Naive thymus-derived CD4-positive, alpha-beta T cell (primary cell): ENCODE measurements around the gene SYTL4. TPM values are rescaled to one million over a fixed set of nuclear protein-coding genes. Genes with fewer than 3 reads are reported as not detected.
"Not testable (repeated sequence)": the region's sequence is repeated elsewhere in the genome, so short reads cannot be mapped to it uniquely, and the experiment has no call there.

Source experiments
- ATAC-seq: fragments of 150-1000 bp; cut with Tn5 transposase; 2 replicates; pipeline ENCODE4 v1.10.0; 2021; ENCODE audit warnings: mild to moderate bottlenecking, moderate library complexity
- CTCF ChIA-PET: fragments of 350-600 bp; sonication (Branson Sonifier 250); formaldehyde crosslinking; loops from one replicate; lab custom pipeline; 2021; ENCODE audit warnings: antibody characterized with exemption; lab: Charles Lee
- POLR2A ChIA-PET: fragments of 350-600 bp; sonication (Branson Sonifier 250); formaldehyde crosslinking; loops from one replicate; lab custom pipeline; 2021; ENCODE audit warnings: antibody characterized with exemption, inconsistent platforms; lab: Charles Lee
- DNase-seq, 9 donors: peaks; one replicate each; pipeline versions ENCODE4 v3.0.0 to v3.0.0-alpha.2; 2020 to 2022; ENCODE audit warnings: mixed read lengths in 1 of 9
- H3K27ac ChIP-seq: one replicate; pipeline ENCODE4 v1.7.0; 2013; ENCODE audit warnings: mild to moderate bottlenecking, low read depth, low read length, moderate library complexity
- H3K27me3 ChIP-seq, 2 donors: one replicate each; pipeline ENCODE4 v1.7.0; 2013; ENCODE audit warnings: low read length in 2 of 2, mild to moderate bottlenecking in 2 of 2, moderate library complexity in 2 of 2; ENCODE audit not compliant: control insufficient read depth in 2 of 2, insufficient read depth in 2 of 2
- H3K36me3 ChIP-seq, 3 experiments: 1 replicate in 2 of 3; 2 replicates in 1 of 3; pipeline ENCODE4 v1.7.0; 2013; ENCODE audit warnings: low read length in 3 of 3, mild to moderate bottlenecking in 3 of 3, moderate library complexity in 1 of 3; ENCODE audit not compliant: insufficient read depth in 3 of 3, control insufficient read depth in 2 of 3
- H3K4me1 ChIP-seq, 2 donors: one replicate each; pipeline ENCODE4 v1.7.0; 2013; ENCODE audit warnings: low read length in 2 of 2, mild to moderate bottlenecking in 2 of 2, moderate library complexity in 1 of 2; ENCODE audit not compliant: control insufficient read depth in 2 of 2, insufficient read depth in 2 of 2
- H3K4me3 ChIP-seq: 2 replicates; pipeline ENCODE4 v1.7.0; 2013; ENCODE audit warnings: mild to moderate bottlenecking, low read length
- H3K9me3 ChIP-seq, 3 experiments: 1 replicate in 2 of 3; 2 replicates in 1 of 3; pipeline ENCODE4 v1.7.0; 2013; ENCODE audit warnings: low read length in 3 of 3; ENCODE audit not compliant: control insufficient read depth in 2 of 3
- H3K27ac Mint-ChIP-seq, 9 donors: one replicate each; pipeline ENCODE4 v1.8.0; 2020 to 2022; ENCODE audit warnings: mixed read lengths in 9 of 9, mild to moderate bottlenecking in 8 of 9, moderate library complexity in 5 of 9, inconsistent platforms in 2 of 9
- H3K27me3 Mint-ChIP-seq, 5 donors: one replicate each; pipeline ENCODE4 v1.8.0; 2021 to 2022; ENCODE audit warnings: mixed read lengths in 5 of 5, mild to moderate bottlenecking in 1 of 5
- H3K36me3 Mint-ChIP-seq, 5 donors: one replicate each; pipeline ENCODE4 v1.8.0; 2020 to 2022; ENCODE audit warnings: mixed read lengths in 5 of 5, mild to moderate bottlenecking in 3 of 5, inconsistent platforms in 1 of 5
- H3K4me1 Mint-ChIP-seq, 7 donors: one replicate each; pipeline ENCODE4 v1.8.0; 2020 to 2022; ENCODE audit warnings: mixed read lengths in 7 of 7, mild to moderate bottlenecking in 3 of 7, inconsistent platforms in 1 of 7
- H3K4me3 Mint-ChIP-seq, 10 donors: one replicate each; pipeline ENCODE4 v1.8.0; 2020 to 2022; ENCODE audit warnings: mild to moderate bottlenecking in 10 of 10, mixed read lengths in 10 of 10, moderate library complexity in 6 of 10, inconsistent platforms in 2 of 10
- H3K9me3 Mint-ChIP-seq, 11 donors: one replicate each; pipeline ENCODE4 v1.8.0; 2020 to 2022; ENCODE audit warnings: mixed read lengths in 11 of 11, mild to moderate bottlenecking in 4 of 11, inconsistent platforms in 1 of 11, moderate library complexity in 1 of 11
- intact Hi-C, 2 donors: fragments of 100-400 bp; cut with micrococcal nuclease; formaldehyde crosslinking; loops; one replicate each; pipeline ENCODE4 v1.15.1; 2023
- polyA plus RNA-seq, 2 donors: library from polyadenylated mRNA; unstranded; fragments of 300-500 nt; fragmentation: Illumina TruSeq; gene quantifications; one replicate each; pipeline ENCODE4 v1.2.3, GENCODE V29; 2021
- total RNA-seq, 6 experiments: library from RNA in 5 of 6; stranded (reverse) in 5 of 6; gene quantifications; 1 replicate in 5 of 6; 2 replicates in 1 of 6; pipeline ENCODE4 v1.2.3 and lab custom pipeline; 2021 to 2026

Gene SYTL4
- total and polyA plus RNA-seq, 7 experiments from 2014 or later, result 0.39 TPM; not detected in 6

DNA sequence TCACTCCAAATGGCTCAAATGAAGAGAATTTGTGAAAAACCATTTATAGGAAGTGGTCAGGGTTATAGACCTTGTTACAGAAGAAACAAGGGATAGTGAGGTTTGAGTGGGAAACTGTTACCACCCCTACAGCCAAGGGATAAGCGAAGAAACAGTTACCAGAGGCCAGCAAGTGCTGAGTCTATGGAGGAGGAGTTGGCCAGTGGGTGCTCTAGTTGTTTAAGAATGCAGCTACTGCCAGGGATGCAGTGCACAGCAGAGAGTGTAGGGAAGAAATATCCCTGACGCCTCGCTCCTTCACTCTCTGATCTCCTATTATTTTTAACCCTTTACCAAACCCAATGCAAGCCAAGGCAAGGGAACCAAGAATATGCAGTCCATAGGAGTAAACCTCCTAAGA, 15.2 kb upstream of the SYTL4 start:
- ChIA-PET POLR2A (no interaction called here), CTCF (no interaction called here)
- intact Hi-C loops, result no loop called here
- DNase-seq (no peak), ATAC-seq (no peak)
- H3K27ac Mint-ChIP-seq, result no peak overlapping the region
- H3K4me1 Mint-ChIP-seq, result no peaks in the 10 kb centered on the region
- Histone ChIP-seq H3K4me3 (no peak overlapping the region), H3K9me3 (no peaks in the 10 kb centered on the region), H3K27me3 (no peaks in the 10 kb centered on the region), H3K4me1 (no peaks in the 10 kb centered on the region), H3K27ac (no peak overlapping the region), H3K36me3 (no peaks in the 10 kb centered on the region)
- H3K4me3 Mint-ChIP-seq, result no peak overlapping the region
- H3K36me3 Mint-ChIP-seq, result no peaks in the 10 kb centered on the region
- H3K27me3 Mint-ChIP-seq, result peaks cover 2 to 32% (median 15%) of the 10 kb centered on the region in 5 donors
- H3K9me3 Mint-ChIP-seq, result no peaks in the 10 kb centered on the region

DNA sequence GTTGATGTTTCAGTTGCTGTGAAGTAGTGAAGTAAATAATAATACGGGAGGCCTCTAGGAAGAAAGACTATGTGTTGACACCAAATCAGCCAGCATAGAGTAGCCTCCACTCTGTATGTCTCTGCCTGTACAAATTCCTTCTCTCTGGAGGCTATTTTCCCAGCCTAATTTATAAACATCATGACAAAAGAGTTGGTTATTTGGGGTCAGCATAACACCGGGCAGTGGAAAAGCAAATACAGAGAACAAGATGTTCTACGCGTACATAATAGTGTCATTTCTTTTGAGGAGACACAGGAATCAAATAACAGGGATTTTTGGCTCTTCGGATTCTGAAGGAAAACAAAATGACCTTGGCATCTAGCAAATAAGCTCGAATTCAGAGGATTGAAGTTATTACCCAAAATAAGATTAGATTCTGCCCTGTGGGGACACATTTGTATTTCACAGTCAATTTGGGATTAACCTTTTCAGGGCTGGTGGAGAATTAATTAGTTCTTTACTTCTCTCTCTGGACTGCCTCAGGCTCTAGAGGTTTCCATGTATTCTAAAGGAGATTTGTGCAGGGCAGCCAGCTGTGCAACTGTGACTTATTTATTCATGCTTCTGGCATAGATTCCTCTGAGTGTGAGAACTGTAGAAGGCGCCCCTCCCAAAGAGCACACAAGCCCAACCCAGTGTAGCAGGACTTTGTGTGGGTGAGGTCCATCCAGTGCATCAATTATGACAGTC, 14.1 kb upstream of the SYTL4 start:
- H3K4me3 Mint-ChIP-seq, result no peak overlapping the region
- POLR2A ChIA-PET, result no interaction called here
- intact Hi-C loops, result no loop called here

DNA sequence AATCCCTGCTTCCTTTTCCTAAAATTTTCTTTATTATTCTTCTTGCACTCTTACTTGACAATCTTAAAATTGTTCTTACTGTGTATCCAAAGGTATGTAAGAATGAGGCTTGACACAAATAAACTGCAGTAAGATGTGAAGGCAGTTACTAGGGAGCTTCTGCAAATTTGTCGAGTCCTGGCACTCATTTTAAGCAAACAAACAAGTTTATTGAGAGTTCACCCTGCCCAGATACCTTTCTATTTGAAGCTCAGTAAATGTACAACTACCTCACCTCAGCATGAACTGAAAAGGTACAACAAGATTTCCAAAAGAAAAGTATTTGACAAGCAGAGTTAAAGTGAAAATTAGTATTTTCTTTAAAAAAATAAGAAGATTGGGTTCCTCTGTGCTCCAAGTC, 13.3 kb upstream of the SYTL4 start:
- Histone ChIP-seq H3K4me1 (no peaks in the 10 kb centered on the region), H3K4me3 (no peak overlapping the region), H3K27me3 (no peaks in the 10 kb centered on the region), H3K36me3 (no peaks in the 10 kb centered on the region), H3K27ac (no peak overlapping the region), H3K9me3 (no peaks in the 10 kb centered on the region)
- CTCF ChIA-PET, result interaction anchor here (1.0 kb wide), 1 partner anchor 23 kb away, joined by 3 read pairs; no protein-coding TSS in a partner anchor
- ATAC-seq (no peak), DNase-seq (no peak)
- intact Hi-C loops, result no loop called here
- H3K27ac Mint-ChIP-seq, result no peak overlapping the region
- H3K9me3 Mint-ChIP-seq, result no peaks in the 10 kb centered on the region
- peaks cover under 1 to 23% (median 7%) of the 10 kb centered on the region in 5 donors for H3K27me3 Mint-ChIP-seq
- no peaks in the 10 kb centered on the region for H3K4me1 Mint-ChIP-seq
- no peak overlapping the region for H3K4me3 Mint-ChIP-seq
- H3K36me3 Mint-ChIP-seq, result no peaks in the 10 kb centered on the region
- POLR2A ChIA-PET, result no interaction called here

More for the DNA sequence above, 14.1 kb upstream of the SYTL4 start:
- H3K27me3 ChIP-seq, result no peaks in the 10 kb centered on the region
- no peak for ATAC-seq
- no peaks in the 10 kb centered on the region for H3K9me3 ChIP-seq
- H3K27ac ChIP-seq, result no peak overlapping the region
- Mint-ChIP-seq H3K27ac (no peak overlapping the region), H3K27me3 (peaks cover 2 to 31% (median 7%) of the 10 kb centered on the region in 5 donors), H3K36me3 (no peaks in the 10 kb centered on the region), H3K9me3 (no peaks in the 10 kb centered on the region), H3K4me1 (no peaks in the 10 kb centered on the region)
- H3K4me1 ChIP-seq, result no peaks in the 10 kb centered on the region
- H3K4me3 ChIP-seq, result no peak overlapping the region
- DNase-seq, result no peak
- H3K36me3 ChIP-seq, result no peaks in the 10 kb centered on the region
- CTCF ChIA-PET, result no interaction called here

DNA sequence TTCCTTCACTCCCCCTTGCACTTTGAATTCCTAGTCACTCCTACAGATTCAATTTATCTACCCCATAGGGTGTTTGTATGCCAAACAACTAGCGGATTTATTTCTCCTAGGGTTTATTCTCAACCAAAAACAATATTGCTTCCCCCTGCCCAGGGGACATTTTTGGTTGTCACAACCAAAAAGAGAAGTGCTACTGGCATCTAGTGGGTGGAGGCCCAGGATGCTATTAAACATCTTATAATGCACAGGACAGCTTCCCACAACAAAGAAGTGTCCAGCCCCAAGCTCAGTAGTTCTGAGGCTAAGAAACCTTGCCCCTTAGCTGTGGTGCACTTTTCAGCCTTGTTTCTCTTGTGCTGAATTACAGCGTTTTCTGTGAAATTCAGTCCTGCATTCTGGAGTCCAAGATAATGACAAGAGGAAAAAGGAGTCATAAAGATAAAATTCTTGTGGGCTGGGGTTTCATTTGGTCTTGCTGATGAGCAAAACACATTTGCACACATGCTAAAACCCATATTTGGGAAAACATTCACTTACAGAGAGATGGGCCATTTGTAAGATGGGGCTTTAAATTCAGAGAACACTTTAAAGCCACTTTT, 11.2 kb upstream of the SYTL4 start:
- Mint-ChIP-seq H3K4me3 (no peak overlapping the region), H3K4me1 (no peaks in the 10 kb centered on the region), H3K27ac (no peak overlapping the region), H3K27me3 (peaks cover 4 to 17% (median 5%) of the 10 kb centered on the region in 5 donors), H3K9me3 (no peaks in the 10 kb centered on the region), H3K36me3 (no peaks in the 10 kb centered on the region)
- DNase-seq, result no peak
- intact Hi-C loops, result no loop called here
- Histone ChIP-seq H3K27me3 (no peaks in the 10 kb centered on the region), H3K27ac (no peak overlapping the region), H3K9me3 (no peaks in the 10 kb centered on the region), H3K4me3 (no peak overlapping the region), H3K4me1 (no peaks in the 10 kb centered on the region), H3K36me3 (no peaks in the 10 kb centered on the region)
- ChIA-PET POLR2A (no interaction called here), CTCF (no interaction called here)
- ATAC-seq, result no peak

DNA sequence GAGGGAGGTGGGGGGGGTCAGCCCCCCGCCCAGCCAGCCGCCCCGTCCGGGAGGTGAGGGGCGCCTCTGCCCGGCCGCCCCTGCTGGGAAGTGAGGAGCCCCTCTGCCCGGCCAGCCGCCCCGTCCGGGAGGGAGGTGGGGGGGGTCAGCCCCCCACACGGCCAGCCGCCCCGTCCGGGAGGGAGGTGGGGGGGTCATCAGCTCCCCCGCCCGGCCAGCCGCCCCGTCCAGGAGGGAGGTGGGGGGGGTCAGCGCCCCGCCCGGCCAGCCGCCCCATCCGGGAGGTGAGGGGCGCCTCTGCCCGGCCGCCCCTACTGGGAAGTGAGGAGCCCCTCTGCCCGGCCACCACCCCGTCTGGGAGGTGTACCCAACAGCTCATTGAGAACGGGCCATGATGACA, 7.9 kb downstream of the SYTL4 start:
- H3K36me3 ChIP-seq, H3K4me1 Mint-ChIP-seq, DNase-seq, H3K9me3 Mint-ChIP-seq, intact Hi-C loops, H3K4me1 ChIP-seq, H3K27me3 ChIP-seq, H3K4me3 Mint-ChIP-seq, H3K27ac ChIP-seq, CTCF ChIA-PET, H3K4me3 ChIP-seq, H3K27ac Mint-ChIP-seq, H3K36me3 Mint-ChIP-seq, POLR2A ChIA-PET, H3K9me3 ChIP-seq, ATAC-seq: not testable (repeated sequence)
- peaks cover 2 to 29% (median 22%) of the 10 kb centered on the region in 5 donors for H3K27me3 Mint-ChIP-seq

DNA sequence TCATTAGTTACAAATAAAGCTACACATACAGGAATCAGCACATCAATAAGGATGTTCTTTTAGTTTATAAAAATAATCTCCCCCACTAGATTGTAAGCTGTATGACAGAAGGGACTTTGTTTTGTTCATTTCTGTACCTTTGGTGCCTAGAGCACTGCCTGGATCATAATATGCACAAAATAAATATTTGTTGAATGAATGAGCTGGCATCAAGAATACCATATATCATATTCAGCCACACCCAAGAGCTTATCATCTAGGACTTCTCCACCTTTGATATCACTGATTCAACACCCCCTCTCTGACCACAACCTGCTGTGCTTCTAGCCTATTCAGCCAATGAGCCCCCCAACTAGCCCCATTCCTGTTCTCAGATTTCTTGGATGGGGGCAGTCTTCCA, 10.6 kb downstream of the SYTL4 start:
- Histone ChIP-seq H3K4me3 (no peak overlapping the region), H3K27ac (no peak overlapping the region), H3K4me1 (no peaks in the 10 kb centered on the region), H3K36me3 (no peaks in the 10 kb centered on the region), H3K27me3 (no peaks in the 10 kb centered on the region), H3K9me3 (no peaks in the 10 kb centered on the region)
- Mint-ChIP-seq H3K4me3 (no peak overlapping the region), H3K27ac (no peak overlapping the region), H3K27me3 (peaks cover 0 to 12% (median 2%) of the 10 kb centered on the region in 5 donors), H3K36me3 (no peaks in the 10 kb centered on the region), H3K4me1 (no peaks in the 10 kb centered on the region), H3K9me3 (peaks cover 0 to 5% (median 0%) of the 10 kb centered on the region in 11 donors)
- DNase-seq (no peak), ATAC-seq (no peak)
- POLR2A ChIA-PET, result interaction anchor here (0.6 kb wide), 1 partner anchor 32 kb away, joined by 4 read pairs; no protein-coding TSS in a partner anchor
- CTCF ChIA-PET, result no interaction called here
- intact Hi-C loops, result no loop called here

DNA sequence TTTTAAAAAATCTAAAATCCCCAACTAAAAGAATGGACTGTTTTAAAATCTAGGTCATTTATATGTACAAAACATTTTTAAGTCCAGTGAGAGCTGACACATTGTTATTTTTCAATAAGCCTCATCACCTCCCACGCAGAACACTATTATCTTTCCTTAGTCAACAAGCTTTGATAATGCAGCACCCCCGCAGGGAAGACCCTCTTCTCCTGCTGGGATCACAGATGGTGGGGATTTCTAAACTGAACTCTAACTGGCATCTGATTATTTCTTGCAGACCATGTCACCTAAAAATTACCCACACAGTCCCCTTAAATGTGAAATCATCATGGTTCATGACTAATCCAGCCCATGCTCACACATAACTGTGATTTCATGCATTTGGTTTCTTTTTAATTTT, 11.6 kb downstream of the SYTL4 start:
- H3K4me1 ChIP-seq, result no peaks in the 10 kb centered on the region
- no peaks in the 10 kb centered on the region for H3K36me3 ChIP-seq
- no peak for DNase-seq
- Mint-ChIP-seq H3K27me3 (peaks cover 0 to 9% (median 0%) of the 10 kb centered on the region in 5 donors), H3K27ac (no peak overlapping the region), H3K4me3 (no peak overlapping the region), H3K36me3 (no peaks in the 10 kb centered on the region), H3K9me3 (peaks cover 0 to 5% (median 0%) of the 10 kb centered on the region in 11 donors), H3K4me1 (no peaks in the 10 kb centered on the region)
- no peaks in the 10 kb centered on the region for H3K9me3 ChIP-seq
- CTCF ChIA-PET, result no interaction called here
- no peak overlapping the region for H3K27ac ChIP-seq
- no peak overlapping the region for H3K4me3 ChIP-seq
- ATAC-seq, result no peak
- no peaks in the 10 kb centered on the region for H3K27me3 ChIP-seq
- POLR2A ChIA-PET, result no interaction called here
- intact Hi-C loops, result no loop called here
